OCI-LY7 (cell line): ENCODE measurements around the gene XYLT1. TPM values are rescaled to one million over a fixed set of nuclear protein-coding genes. Genes with fewer than 3 reads are reported as not detected.

ENCODE experiments used
- BruUV-seq: library from RNA; stranded (reverse); fragments of 400-500 nt; replicated peaks from 2 replicates; lab custom pipeline; 2021; lab: Mats Ljungman, UMichigan
- CTCF ChIA-PET: fragments of 300-600 bp; sonication (Branson Sonifier 250); formaldehyde crosslinking; loops from one replicate; lab custom pipeline; 2022; ENCODE audit warnings: antibody characterized with exemption; ENCODE audit not compliant: unreplicated experiment; lab: Charles Lee
- POLR2A ChIA-PET: fragments of 300-600 bp; sonication (Branson Sonifier 250); formaldehyde crosslinking; loops from one replicate; lab custom pipeline; 2022; ENCODE audit warnings: antibody characterized with exemption; lab: Charles Lee
- DNase-seq: peaks from one replicate; pipeline ENCODE4 v3.0.0-alpha.2; 2015; ENCODE audit warnings: low spot score
- H2AFZ ChIP-seq: fragments of 200-600 bp; sonication (generic), shearing (Covaris generic); 2 replicates; pipeline ENCODE4 v1.6.1; 2014; ENCODE audit warnings: mild to moderate bottlenecking, antibody characterized with exemption, low read length, moderate library complexity
- H3K27ac ChIP-seq: fragments of 200-600 bp; sonication (generic); 2 replicates; pipeline ENCODE4 v1.5.1; 2014; ENCODE audit warnings: mixed run types, low read depth, mild to moderate bottlenecking, moderate library complexity, low read length, inconsistent platforms; ENCODE audit not compliant: poor library complexity, severe bottlenecking
- H3K36me3 ChIP-seq: fragments of 200-600 bp; sonication (generic); 2 replicates; pipeline ENCODE4 v1.6.1; 2014; ENCODE audit warnings: mild to moderate bottlenecking, antibody characterized with exemption, low read length, moderate library complexity, mixed read lengths; ENCODE audit not compliant: insufficient read depth
- H3K4me1 ChIP-seq: fragments of 200-600 bp; sonication (generic); 2 replicates; pipeline ENCODE4 v1.5.1; 2014; ENCODE audit warnings: mild to moderate bottlenecking, low read length; ENCODE audit not compliant: insufficient read depth, poor library complexity, severe bottlenecking
- H3K4me2 ChIP-seq: fragments of 200-600 bp; sonication (generic); 2 replicates; pipeline ENCODE4 v1.6.1; 2014; ENCODE audit warnings: mild to moderate bottlenecking, low read length
- H3K4me3 ChIP-seq: fragments of 200-600 bp; sonication (generic); 2 replicates; pipeline ENCODE4 v1.5.1; 2014; ENCODE audit warnings: mild to moderate bottlenecking, low read depth, low read length; ENCODE audit not compliant: poor library complexity, severe bottlenecking
- H3K79me2 ChIP-seq: fragments of 200-600 bp; sonication (generic); 2 replicates; pipeline ENCODE4 v1.6.1; 2016; ENCODE audit warnings: low read depth, mild to moderate bottlenecking, low read length, moderate library complexity, mixed read lengths; ENCODE audit not compliant: insufficient read depth
- H3K9me2 ChIP-seq: fragments of 200-600 bp; sonication (generic); 2 replicates; pipeline ENCODE4 v1.6.1; 2016; ENCODE audit warnings: mild to moderate bottlenecking, low read length, mixed read lengths; ENCODE audit not compliant: insufficient read depth
- H3K9me3 ChIP-seq: fragments of 200-600 bp; sonication (generic); 2 replicates; pipeline ENCODE4 v1.6.1; 2014; ENCODE audit warnings: mild to moderate bottlenecking, mixed run types, low read length, mixed read lengths
- H4K20me1 ChIP-seq: fragments of 200-600 bp; sonication (generic); 2 replicates; pipeline ENCODE4 v1.6.1; 2014; ENCODE audit warnings: mild to moderate bottlenecking, antibody characterized with exemption, low read length, moderate library complexity, mixed read lengths; ENCODE audit not compliant: insufficient read depth
- EZH2phosphoT487 ChIP-seq: fragments of 200-600 bp; sonication (generic); IDR thresholded peaks from 2 replicates; pipeline ENCODE4 v1.6.1; 2018; ENCODE audit warnings: low read depth, borderline replicate concordance, mild to moderate bottlenecking, mixed run types, antibody characterized with exemption, low read length, moderate library complexity, mixed read lengths
- intact Hi-C: fragments of 100-400 bp; cut with micrococcal nuclease; formaldehyde crosslinking; loops from one replicate; pipeline ENCODE4 v1.10.0; 2022; ENCODE audit not compliant: unreplicated experiment
- total RNA-seq, 2 experiments: library from RNA; depleted of rRNA in 1 of 2; stranded (reverse); fragments of >200 nt in 1 of 2; shearing (Covaris generic) in 1 of 2; gene quantifications; 2 replicates each; pipeline ENCODE4 v1.2.3, GENCODE V29; 2014 to 2022
- TF ChIP-seq, protein P1 (sequence below): fragments of 200-600 bp; sonication (generic); conservative IDR thresholded peaks from 2 replicates; pipeline ENCODE4 v1.5.1; 2014; ENCODE audit warnings: mild to moderate bottlenecking, antibody characterized with exemption, low read length, moderate library complexity, mixed read lengths

Gene XYLT1
- total RNA-seq, 2 experiments from 2014 or later: 36.3 to 50.0 TPM

DNA sequence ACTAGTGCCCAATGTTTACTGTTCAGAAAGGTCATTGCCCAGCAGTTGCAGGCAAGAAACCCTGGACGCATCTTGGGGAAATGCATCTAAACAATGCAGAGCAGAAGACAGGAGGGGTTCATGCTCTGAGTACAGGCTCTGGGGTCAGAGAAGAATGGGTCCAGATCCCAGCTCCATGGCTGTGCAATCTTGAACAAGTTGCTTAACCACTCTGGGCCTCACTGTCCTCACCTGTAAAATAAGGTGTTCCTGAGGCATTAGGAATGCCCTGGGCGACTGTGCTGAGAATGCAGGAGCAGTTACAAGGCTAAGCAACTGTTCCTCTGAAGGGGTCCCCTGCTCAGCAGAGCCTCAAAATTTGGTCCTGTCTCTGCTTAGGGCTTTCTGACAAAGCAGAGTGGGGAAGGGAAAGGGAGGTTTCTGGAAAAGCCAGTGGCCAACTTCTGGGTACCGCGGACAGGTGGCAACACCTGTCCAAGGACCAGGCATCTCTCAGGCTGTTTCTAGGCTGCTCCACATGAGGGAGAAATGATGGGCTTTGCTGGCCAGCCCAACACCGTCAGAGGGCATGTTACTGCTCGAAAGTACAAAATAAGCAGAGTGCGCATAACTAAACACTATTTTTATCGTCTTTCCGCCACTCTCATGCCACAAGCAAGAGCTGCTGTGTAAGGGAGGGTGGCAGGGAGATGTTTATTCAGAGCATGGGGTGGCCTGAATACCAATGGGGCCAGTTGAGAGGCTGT, 176.8 kb downstream of the XYLT1 start:
- Histone ChIP-seq H3K79me2 (peaks cover 14% of the 10 kb centered on the region; the same call in 1 of the 2 replicates), H3K9me3 (no peaks in the 10 kb centered on the region), H3K4me2 (peak overlapping the region; percentile 56), H4K20me1 (no peaks in the 10 kb centered on the region), H3K9me2 (no peaks in the 10 kb centered on the region), H2AFZ (no peak overlapping the region), H3K36me3 (peaks cover 11% of the 10 kb centered on the region), H3K4me1 (peaks cover 53% of the 10 kb centered on the region), H3K27ac (no peak overlapping the region), H3K4me3 (peak overlapping the region; percentile 3)
- intact Hi-C loops: loop anchor here (10.0 kb wide), 1 partner anchor 1631 kb away; the partner anchor contains the start of gene SMG1
- no TSS peak for BruUV-seq
- CTCF ChIA-PET: interaction anchor here (0.6 kb wide), 1 partner anchor 42 kb away, joined by 3 read pairs; no protein-coding TSS in a partner anchor
- peak; percentile 29 for DNase-seq
- no peak for TF ChIP-seq EZH2phosphoT487
- TF ChIP-seq, protein P1, sequence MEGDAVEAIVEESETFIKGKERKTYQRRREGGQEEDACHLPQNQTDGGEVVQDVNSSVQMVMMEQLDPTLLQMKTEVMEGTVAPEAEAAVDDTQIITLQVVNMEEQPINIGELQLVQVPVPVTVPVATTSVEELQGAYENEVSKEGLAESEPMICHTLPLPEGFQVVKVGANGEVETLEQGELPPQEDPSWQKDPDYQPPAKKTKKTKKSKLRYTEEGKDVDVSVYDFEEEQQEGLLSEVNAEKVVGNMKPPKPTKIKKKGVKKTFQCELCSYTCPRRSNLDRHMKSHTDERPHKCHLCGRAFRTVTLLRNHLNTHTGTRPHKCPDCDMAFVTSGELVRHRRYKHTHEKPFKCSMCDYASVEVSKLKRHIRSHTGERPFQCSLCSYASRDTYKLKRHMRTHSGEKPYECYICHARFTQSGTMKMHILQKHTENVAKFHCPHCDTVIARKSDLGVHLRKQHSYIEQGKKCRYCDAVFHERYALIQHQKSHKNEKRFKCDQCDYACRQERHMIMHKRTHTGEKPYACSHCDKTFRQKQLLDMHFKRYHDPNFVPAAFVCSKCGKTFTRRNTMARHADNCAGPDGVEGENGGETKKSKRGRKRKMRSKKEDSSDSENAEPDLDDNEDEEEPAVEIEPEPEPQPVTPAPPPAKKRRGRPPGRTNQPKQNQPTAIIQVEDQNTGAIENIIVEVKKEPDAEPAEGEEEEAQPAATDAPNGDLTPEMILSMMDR: no peak
- POLR2A ChIA-PET: interaction anchor here (0.9 kb wide), 1 partner anchor 8 kb away, joined by 4 read pairs; no protein-coding TSS in a partner anchor

DNA sequence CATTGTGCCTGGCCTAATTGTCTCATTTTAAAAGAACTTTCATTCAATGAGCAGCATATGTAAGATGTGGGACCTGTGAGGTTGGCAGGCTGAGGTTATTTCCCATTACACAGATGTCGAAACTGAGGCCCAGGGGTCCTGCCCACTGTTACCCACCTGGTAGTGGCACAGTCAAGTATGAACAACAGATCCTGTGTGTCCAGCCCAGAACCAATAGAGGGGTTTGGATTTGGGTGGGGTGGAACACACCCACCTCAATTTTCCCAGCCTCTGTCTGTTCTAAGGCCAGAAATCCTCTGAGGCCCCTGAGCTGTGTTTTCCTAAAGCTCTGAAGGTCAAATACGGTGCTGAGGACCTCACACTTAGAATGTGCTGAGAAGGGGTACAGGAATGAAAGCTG, 179.5 kb downstream of the XYLT1 start:
- ChIA-PET POLR2A (interaction anchor here (0.9 to 2.0 kb wide), 4 partner anchors 9 to 12 kb away, joined by 3 to 10 read pairs (median 6); no protein-coding TSS in a partner anchor), CTCF (interaction anchor here (0.9 kb wide), 1 partner anchor 9 kb away, joined by 3 read pairs; no protein-coding TSS in a partner anchor)
- Histone ChIP-seq H3K4me1 (peaks cover 39% of the 10 kb centered on the region), H3K9me3 (no peaks in the 10 kb centered on the region), H3K79me2 (peaks cover 4% of the 10 kb centered on the region; the same call in 1 of the 2 replicates), H3K4me2 (no peak overlapping the region), H3K4me3 (no peak overlapping the region), H3K9me2 (no peaks in the 10 kb centered on the region), H3K36me3 (peaks cover 20% of the 10 kb centered on the region), H3K27ac (no peak overlapping the region), H4K20me1 (no peaks in the 10 kb centered on the region), H2AFZ (no peak overlapping the region)
- BruUV-seq: no TSS peak
- no peak for DNase-seq
- TF ChIP-seq, protein P1: no peak
- TF ChIP-seq EZH2phosphoT487: no peak
- intact Hi-C loops: loop anchor here (10.0 kb wide), 1 partner anchor 1634 kb away; the partner anchor contains the start of gene SMG1
